ENCODE measurements around the gene HSPB7. TPM values are rescaled to one million over a fixed set of nuclear protein-coding genes. Genes with fewer than 3 reads are reported as not detected.
"Not testable (repeated sequence)": the region's sequence is repeated elsewhere in the genome, so short reads cannot be mapped to it uniquely, and the experiment has no call there.

Gene HSPB7
- total and polyA plus RNA-seq, 2 donors (not counting 1 experiment from before 2014, with no cell fraction given), result 4.5 to 10.1 TPM

DNA sequence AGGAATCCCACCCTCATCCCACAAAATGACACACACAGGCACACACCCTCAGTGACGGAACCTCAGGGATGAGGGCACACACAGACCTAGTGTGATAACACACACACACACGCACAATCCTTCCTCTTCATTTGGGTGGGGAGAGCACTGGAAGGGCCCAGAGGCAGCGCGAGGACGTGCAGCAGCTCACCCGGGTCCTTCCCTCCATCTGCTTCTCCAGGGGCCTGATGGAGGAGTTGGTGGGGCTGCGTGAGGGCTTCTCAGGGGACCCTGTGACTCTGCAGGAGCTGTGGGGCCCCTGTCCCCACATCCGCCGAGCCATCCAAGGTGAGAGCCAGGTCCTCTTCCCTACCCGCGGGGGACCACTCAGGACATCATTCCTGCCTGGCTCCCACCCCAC is 4.5 kb upstream of the HSPB7 start:
- no peaks in the 10 kb centered on the region for H3K27me3 ChIP-seq (ENCODE audit: control insufficient read depth, insufficient read depth, low read length)
- H3K79me2 ChIP-seq (ENCODE audit: control insufficient read depth, insufficient read depth, low read length), result no peaks in the 10 kb centered on the region
- no peak overlapping the region for H3K4me2 ChIP-seq (ENCODE audit: extremely low read depth, insufficient read depth, low read length)
- H4K20me1 ChIP-seq (ENCODE audit: control insufficient read depth, extremely low read depth, insufficient read depth, low read length), result no peaks in the 10 kb centered on the region
- TF ChIP-seq, protein P1, sequence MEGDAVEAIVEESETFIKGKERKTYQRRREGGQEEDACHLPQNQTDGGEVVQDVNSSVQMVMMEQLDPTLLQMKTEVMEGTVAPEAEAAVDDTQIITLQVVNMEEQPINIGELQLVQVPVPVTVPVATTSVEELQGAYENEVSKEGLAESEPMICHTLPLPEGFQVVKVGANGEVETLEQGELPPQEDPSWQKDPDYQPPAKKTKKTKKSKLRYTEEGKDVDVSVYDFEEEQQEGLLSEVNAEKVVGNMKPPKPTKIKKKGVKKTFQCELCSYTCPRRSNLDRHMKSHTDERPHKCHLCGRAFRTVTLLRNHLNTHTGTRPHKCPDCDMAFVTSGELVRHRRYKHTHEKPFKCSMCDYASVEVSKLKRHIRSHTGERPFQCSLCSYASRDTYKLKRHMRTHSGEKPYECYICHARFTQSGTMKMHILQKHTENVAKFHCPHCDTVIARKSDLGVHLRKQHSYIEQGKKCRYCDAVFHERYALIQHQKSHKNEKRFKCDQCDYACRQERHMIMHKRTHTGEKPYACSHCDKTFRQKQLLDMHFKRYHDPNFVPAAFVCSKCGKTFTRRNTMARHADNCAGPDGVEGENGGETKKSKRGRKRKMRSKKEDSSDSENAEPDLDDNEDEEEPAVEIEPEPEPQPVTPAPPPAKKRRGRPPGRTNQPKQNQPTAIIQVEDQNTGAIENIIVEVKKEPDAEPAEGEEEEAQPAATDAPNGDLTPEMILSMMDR (conservative IDR thresholded peaks at IDR 0.05 in 1 of 2, IDR thresholded peaks at IDR 0.05 in 1 of 2; ENCODE audit: low read depth in 1 of 2, low read length in 2 of 2), result no peak
- no peak for TF ChIP-seq EZH2 (IDR thresholded peaks at IDR 0.05; ENCODE audit: low read length, missing control alignments)
- H3K36me3 ChIP-seq (ENCODE audit: control insufficient read depth, insufficient read depth, low read length), result no peaks in the 10 kb centered on the region
- peaks cover 28% of the 10 kb centered on the region for H3K4me1 ChIP-seq (ENCODE audit: control insufficient read depth, extremely low read depth, insufficient read depth, low read length)
- no peaks in the 10 kb centered on the region for H3K9me3 ChIP-seq (ENCODE audit: control insufficient read depth, insufficient read depth, low read depth, low read length)
- DNase-seq (ENCODE audit: low read depth in 2 of 2), result no peak
- no peak overlapping the region for H3K9ac ChIP-seq (ENCODE audit: insufficient read depth, low read length)
- no peak overlapping the region for H3K4me3 ChIP-seq (replicated peaks in 1 of 4; ENCODE audit: control extremely low read depth in 1 of 4, insufficient read depth in 1 of 4, low read depth in 3 of 4, low read length in 4 of 4)
- H2AFZ ChIP-seq (ENCODE audit: low read length), result no peak overlapping the region
- no peak overlapping the region for H3K27ac ChIP-seq (ENCODE audit: insufficient read depth, low read length)

DNA sequence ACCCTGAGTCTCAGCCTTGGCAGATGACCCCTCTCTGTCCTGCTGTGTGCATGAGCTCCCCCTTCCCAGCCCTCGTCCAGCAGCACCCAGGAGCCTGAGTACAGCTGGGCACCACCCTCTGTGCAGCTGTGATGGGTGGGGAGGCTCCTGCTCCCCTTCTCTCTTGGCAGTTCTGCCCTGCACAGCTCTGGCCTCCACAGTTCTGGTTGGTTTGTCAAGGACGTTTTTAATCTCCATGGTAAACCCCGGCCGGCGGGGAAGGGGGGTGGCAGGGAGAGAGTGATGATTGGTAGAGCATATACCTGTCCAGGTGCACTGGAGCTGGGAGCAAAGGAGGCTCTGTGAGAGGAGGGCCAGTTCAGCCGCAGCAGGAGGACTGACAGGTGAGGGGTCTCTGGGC is 3.8 kb upstream of the HSPB7 start, which contains the start of gene CLCNKA:
Gene CLCNKA (plus strand): TSS at position 356 of the 400 bp plus-strand sequence. CDS start 584 bp downstream, outside the sequence.
- Histone ChIP-seq H3K27me3 (ENCODE audit: control insufficient read depth, insufficient read depth, low read length) (no peaks in the 10 kb centered on the region), H3K4me1 (ENCODE audit: control insufficient read depth, extremely low read depth, insufficient read depth, low read length) (peaks cover 28% of the 10 kb centered on the region), H2AFZ (ENCODE audit: low read length) (no peak within 1 kb of the TSS), H3K79me2 (ENCODE audit: control insufficient read depth, insufficient read depth, low read length) (no peaks in the 10 kb centered on the region), H3K36me3 (ENCODE audit: control insufficient read depth, insufficient read depth, low read length) (no peaks in the 10 kb centered on the region), H3K4me3 (replicated peaks in 1 of 4; ENCODE audit: control extremely low read depth in 1 of 4, insufficient read depth in 1 of 4, low read depth in 3 of 4, low read length in 4 of 4) (no peak within 1 kb of the TSS), H3K9me3 (ENCODE audit: control insufficient read depth, insufficient read depth, low read depth, low read length) (no peaks in the 10 kb centered on the region), H4K20me1 (ENCODE audit: control insufficient read depth, extremely low read depth, insufficient read depth, low read length) (no peaks in the 10 kb centered on the region), H3K4me2 (ENCODE audit: extremely low read depth, insufficient read depth, low read length) (no peak within 1 kb of the TSS), H3K9ac (ENCODE audit: insufficient read depth, low read length) (no peak within 1 kb of the TSS), H3K27ac (ENCODE audit: insufficient read depth, low read length) (no peak within 1 kb of the TSS)
- no peak for DNase-seq (ENCODE audit: low read depth in 2 of 2)
- no peak for TF ChIP-seq EZH2 (IDR thresholded peaks at IDR 0.05; ENCODE audit: low read length, missing control alignments)
- TF ChIP-seq, protein P1 (conservative IDR thresholded peaks at IDR 0.05 in 1 of 2, IDR thresholded peaks at IDR 0.05 in 1 of 2; ENCODE audit: low read depth in 1 of 2, low read length in 2 of 2), result no peak

DNA sequence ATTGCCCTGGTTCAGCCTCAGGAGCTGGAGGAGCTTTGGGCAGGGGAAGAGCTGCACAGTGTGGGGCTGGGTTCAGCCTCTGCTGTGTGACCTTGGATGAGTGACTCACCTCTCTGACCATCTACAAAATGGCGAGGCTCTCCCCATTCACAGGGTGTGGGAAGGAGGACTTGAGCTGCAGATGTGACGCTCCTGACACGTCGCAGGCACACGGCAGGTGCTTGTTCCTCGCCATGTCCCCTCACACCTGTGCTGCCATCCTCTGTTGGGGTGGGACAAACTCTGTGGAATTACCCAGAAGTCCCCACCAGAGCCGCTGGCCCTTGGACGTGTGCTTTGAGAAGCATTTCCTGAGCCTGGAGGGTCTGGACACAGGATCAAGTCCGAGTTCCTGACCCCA is 3.0 kb upstream of the HSPB7 start:
- H2AFZ ChIP-seq (ENCODE audit: low read length); H3K9me3 ChIP-seq (ENCODE audit: control insufficient read depth, insufficient read depth, low read depth, low read length); H3K79me2 ChIP-seq (ENCODE audit: control insufficient read depth, insufficient read depth, low read length); H3K27ac ChIP-seq (ENCODE audit: insufficient read depth, low read length); H3K27me3 ChIP-seq (ENCODE audit: control insufficient read depth, insufficient read depth, low read length); H3K36me3 ChIP-seq (ENCODE audit: control insufficient read depth, insufficient read depth, low read length); DNase-seq (ENCODE audit: low read depth in 2 of 2); H3K4me3 ChIP-seq (replicated peaks in 1 of 4; ENCODE audit: control extremely low read depth in 1 of 4, insufficient read depth in 1 of 4, low read depth in 3 of 4, low read length in 4 of 4); H3K4me2 ChIP-seq (ENCODE audit: extremely low read depth, insufficient read depth, low read length); H3K9ac ChIP-seq (ENCODE audit: insufficient read depth, low read length); H4K20me1 ChIP-seq (ENCODE audit: control insufficient read depth, extremely low read depth, insufficient read depth, low read length): not testable (repeated sequence)
- peaks cover 28% of the 10 kb centered on the region for H3K4me1 ChIP-seq (ENCODE audit: control insufficient read depth, extremely low read depth, insufficient read depth, low read length)

All from fibroblast of lung (primary cell).